Caco-2 (cell line): ENCODE results near the gene FAM114A1. TPM values are rescaled to one million over a fixed set of nuclear protein-coding genes. Genes with fewer than 3 reads are reported as not detected.

Source experiments
- BruUV-seq: library from RNA; stranded (reverse); fragments of 400-500 nt; replicated peaks from 2 replicates; lab custom pipeline; 2021; lab: Mats Ljungman, UMichigan
- CTCF ChIA-PET: fragments of 300-600 bp; sonication (Branson Sonifier 250); formaldehyde crosslinking; loops from one replicate; lab custom pipeline; 2022; ENCODE audit warnings: antibody characterized with exemption; lab: Charles Lee
- POLR2A ChIA-PET: fragments of 300-600 bp; sonication (Branson Sonifier 250); formaldehyde crosslinking; loops from one replicate; lab custom pipeline; 2022; ENCODE audit warnings: antibody characterized with exemption; lab: Charles Lee
- DNase-seq, 2 experiments: peaks; one replicate each; pipeline versions ENCODE4 v3.0.0 to v3.0.0-alpha.2; 2020 to 2022
- H3K27me3 ChIP-seq: replicated peaks from 2 replicates; pipeline ENCODE4 v1.6.0; 2011; ENCODE audit warnings: low read length; ENCODE audit not compliant: control insufficient read depth, insufficient read depth
- H3K36me3 ChIP-seq: 2 replicates; pipeline ENCODE4 v1.5.1; 2011; ENCODE audit warnings: low read length; ENCODE audit not compliant: control insufficient read depth, insufficient read depth
- H3K4me1 ChIP-seq: fragments of 250-450 bp; sonication (Bioruptor Pico); 2 replicates; pipeline ENCODE4 v1.5.1; 2020; ENCODE audit warnings: mild to moderate bottlenecking
- H3K4me3 ChIP-seq: 2 replicates; pipeline ENCODE4 v1.5.1; 2011; ENCODE audit warnings: low read depth, mild to moderate bottlenecking, control low read depth, low read length
- H3K9me3 ChIP-seq: fragments of 250-450 bp; sonication (Bioruptor Pico); 2 replicates; pipeline ENCODE4 v1.5.1; 2020; ENCODE audit warnings: mild to moderate bottlenecking, moderate library complexity
- H3K27ac Mint-ChIP-seq: one replicate; pipeline ENCODE4 v1.8.0; 2022; ENCODE audit warnings: mixed read lengths; ENCODE audit not compliant: unreplicated experiment
- H3K27me3 Mint-ChIP-seq: one replicate; pipeline ENCODE4 v1.8.0; 2022; ENCODE audit warnings: mixed read lengths; ENCODE audit not compliant: insufficient read depth, unreplicated experiment
- H3K36me3 Mint-ChIP-seq: one replicate; pipeline ENCODE4 v1.8.0; 2022; ENCODE audit warnings: mild to moderate bottlenecking, mixed read lengths; ENCODE audit not compliant: insufficient read depth, unreplicated experiment
- H3K4me1 Mint-ChIP-seq: one replicate; pipeline ENCODE4 v1.8.0; 2022; ENCODE audit warnings: low read depth, mixed read lengths; ENCODE audit not compliant: unreplicated experiment
- H3K4me3 Mint-ChIP-seq: one replicate; pipeline ENCODE4 v1.8.0; 2022; ENCODE audit warnings: mild to moderate bottlenecking, moderate library complexity, mixed read lengths; ENCODE audit not compliant: unreplicated experiment
- H3K9me3 Mint-ChIP-seq: one replicate; pipeline ENCODE4 v1.8.0; 2022; ENCODE audit warnings: mixed read lengths; ENCODE audit not compliant: unreplicated experiment
- CTCF ChIP-seq, 2 experiments: fragments of 200-600 bp in 1 of 2; IDR thresholded peaks; 1 replicate in 1 of 2; 2 replicates in 1 of 2; pipeline versions ENCODE4 v1.5.1 to v1.8.0; 2011 to 2022; ENCODE audit warnings: antibody characterized with exemption in 1 of 2, control low read depth in 1 of 2, inconsistent platforms in 1 of 2, low read depth in 1 of 2, low read length in 1 of 2, mild to moderate bottlenecking in 1 of 2, moderate library complexity in 1 of 2; ENCODE audit not compliant: insufficient read depth in 1 of 2, severe bottlenecking in 1 of 2, unreplicated experiment in 1 of 2
- intact Hi-C: fragments of 100-400 bp; cut with micrococcal nuclease; formaldehyde crosslinking; loops from one replicate; pipeline ENCODE4 v1.10.0; 2022; ENCODE audit not compliant: unreplicated experiment
- total RNA-seq: library from RNA; stranded (reverse); gene quantifications from 2 replicates; pipeline ENCODE4 v1.2.3, GENCODE V29; 2022

The FAM114A1 gene
- total RNA-seq, 1 experiment from 2014 or later: 20.8 TPM

- no peaks in the 10 kb centered on the region for H3K36me3 ChIP-seq
- no peaks in the 10 kb centered on the region for H3K27me3 ChIP-seq
- Mint-ChIP-seq H3K27me3 (no peaks in the 10 kb centered on the region), H3K4me3 (no peak overlapping the region), H3K9me3 (no peaks in the 10 kb centered on the region), H3K27ac (no peak overlapping the region), H3K4me1 (no peaks in the 10 kb centered on the region), H3K36me3 (no peaks in the 10 kb centered on the region)
- no peak for DNase-seq
- CTCF ChIA-PET: no interaction called here
- intact Hi-C loops: no loop called here
- H3K9me3 ChIP-seq: no peaks in the 10 kb centered on the region
- no TSS peak for BruUV-seq
- POLR2A ChIA-PET: no interaction called here
- no peak for TF ChIP-seq CTCF (IDR thresholded peaks at IDR 0.05; ENCODE audit: insufficient read depth in 1 of 2, low read depth in 1 of 2, low read length in 1 of 2, severe bottlenecking in 1 of 2, unreplicated experiment in 1 of 2)
- H3K4me3 ChIP-seq: no peak overlapping the region
- H3K4me1 ChIP-seq: no peaks in the 10 kb centered on the region
Observed at GRCh38 chr4:38968668-38969067, 101.1 kb downstream of the FAM114A1 start.

GRCh38 chr4:38976308-38976707 is 108.7 kb downstream of the FAM114A1 start:
- Mint-ChIP-seq H3K9me3 (no peaks in the 10 kb centered on the region), H3K27me3 (no peaks in the 10 kb centered on the region), H3K4me1 (no peaks in the 10 kb centered on the region), H3K4me3 (no peak overlapping the region), H3K36me3 (no peaks in the 10 kb centered on the region), H3K27ac (no peak overlapping the region)
- DNase-seq: no peak
- H3K27me3 ChIP-seq: no peaks in the 10 kb centered on the region
- no peak for TF ChIP-seq CTCF (IDR thresholded peaks at IDR 0.05; ENCODE audit: insufficient read depth in 1 of 2, low read depth in 1 of 2, low read length in 1 of 2, severe bottlenecking in 1 of 2, unreplicated experiment in 1 of 2)
- H3K4me3 ChIP-seq: no peak overlapping the region
- intact Hi-C loops: no loop called here
- H3K9me3 ChIP-seq: no peaks in the 10 kb centered on the region
- BruUV-seq: no TSS peak
- POLR2A ChIA-PET: interaction anchor here (0.7 kb wide), 1 partner anchor 12 kb away, joined by 3 read pairs; no protein-coding TSS in a partner anchor
- H3K4me1 ChIP-seq: no peaks in the 10 kb centered on the region
- no peaks in the 10 kb centered on the region for H3K36me3 ChIP-seq
- CTCF ChIA-PET: no interaction called here

GRCh38 chr4:38979081-38979480 is 111.5 kb downstream of the FAM114A1 start:
- Histone ChIP-seq H3K4me3 (no peak overlapping the region), H3K36me3 (no peaks in the 10 kb centered on the region), H3K27me3 (no peaks in the 10 kb centered on the region), H3K9me3 (no peaks in the 10 kb centered on the region), H3K4me1 (no peaks in the 10 kb centered on the region)
- no TSS peak for BruUV-seq
- no peak for DNase-seq
- no peaks in the 10 kb centered on the region for H3K27me3 Mint-ChIP-seq
- no peaks in the 10 kb centered on the region for H3K4me1 Mint-ChIP-seq
- no peaks in the 10 kb centered on the region for H3K36me3 Mint-ChIP-seq
- ChIA-PET POLR2A (no interaction called here), CTCF (no interaction called here)
- no peak overlapping the region for H3K4me3 Mint-ChIP-seq
- H3K27ac Mint-ChIP-seq: no peak overlapping the region
- H3K9me3 Mint-ChIP-seq: no peaks in the 10 kb centered on the region
- intact Hi-C loops: no loop called here
- no peak for TF ChIP-seq CTCF (IDR thresholded peaks at IDR 0.05; ENCODE audit: insufficient read depth in 1 of 2, low read depth in 1 of 2, low read length in 1 of 2, severe bottlenecking in 1 of 2, unreplicated experiment in 1 of 2)
